Sigmoid colon (tissue), 4 donors: Measurements from ENCODE around the gene PTPRH.

Source experiments
- EP300 ChIP-seq, 4 donors: sonication (generic); formaldehyde crosslinking; IDR thresholded peaks; one replicate each; pipeline ENCODE4 v1.6.1; 2017; ENCODE audit warnings: antibody characterized with exemption in 4 of 4
- POLR2A ChIP-seq, 2 donors: fragments of 450-650 bp; IDR thresholded peaks; one replicate each; pipeline ENCODE4 v1.6.1; 2016; ENCODE audit warnings: antibody characterized with exemption in 2 of 2, mild to moderate bottlenecking in 2 of 2, moderate library complexity in 2 of 2
- POLR2AphosphoS5 ChIP-seq, 4 donors: sonication (generic); formaldehyde crosslinking; IDR thresholded peaks; one replicate each; pipeline ENCODE4 v1.6.1; 2017; ENCODE audit warnings: antibody characterized with exemption in 4 of 4
- TF ChIP-seq, protein P1 (sequence below), 4 experiments: fragments of 450-650 bp in 3 of 4; fragments of 200-600 bp in 1 of 4; IDR thresholded peaks; one replicate each; pipeline ENCODE4 v1.5.1; 2016 to 2019; ENCODE audit warnings: antibody characterized with exemption in 4 of 4, mild to moderate bottlenecking in 3 of 4, moderate library complexity in 2 of 4

DNA sequence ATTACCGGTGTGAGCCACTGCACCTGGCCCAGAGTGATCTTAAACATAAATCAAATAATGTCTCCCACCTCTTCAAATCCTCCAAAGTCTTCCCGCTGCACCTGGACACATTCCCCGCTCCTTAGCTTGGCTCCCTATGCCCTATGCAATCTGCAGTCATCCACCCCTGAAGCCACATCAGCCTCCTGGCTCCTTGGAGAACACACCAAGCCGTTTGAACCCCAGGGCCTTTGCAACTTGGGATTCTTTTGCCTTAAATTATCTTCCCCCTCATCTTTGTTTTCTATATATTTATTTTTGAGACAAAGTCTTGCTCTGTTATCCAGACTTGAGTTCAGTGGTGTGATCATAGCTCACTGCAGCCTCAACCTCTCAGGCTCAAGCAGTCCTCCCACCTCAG lies 40.2 kb downstream of the PTPRH start:
- TF ChIP-seq, protein P1, sequence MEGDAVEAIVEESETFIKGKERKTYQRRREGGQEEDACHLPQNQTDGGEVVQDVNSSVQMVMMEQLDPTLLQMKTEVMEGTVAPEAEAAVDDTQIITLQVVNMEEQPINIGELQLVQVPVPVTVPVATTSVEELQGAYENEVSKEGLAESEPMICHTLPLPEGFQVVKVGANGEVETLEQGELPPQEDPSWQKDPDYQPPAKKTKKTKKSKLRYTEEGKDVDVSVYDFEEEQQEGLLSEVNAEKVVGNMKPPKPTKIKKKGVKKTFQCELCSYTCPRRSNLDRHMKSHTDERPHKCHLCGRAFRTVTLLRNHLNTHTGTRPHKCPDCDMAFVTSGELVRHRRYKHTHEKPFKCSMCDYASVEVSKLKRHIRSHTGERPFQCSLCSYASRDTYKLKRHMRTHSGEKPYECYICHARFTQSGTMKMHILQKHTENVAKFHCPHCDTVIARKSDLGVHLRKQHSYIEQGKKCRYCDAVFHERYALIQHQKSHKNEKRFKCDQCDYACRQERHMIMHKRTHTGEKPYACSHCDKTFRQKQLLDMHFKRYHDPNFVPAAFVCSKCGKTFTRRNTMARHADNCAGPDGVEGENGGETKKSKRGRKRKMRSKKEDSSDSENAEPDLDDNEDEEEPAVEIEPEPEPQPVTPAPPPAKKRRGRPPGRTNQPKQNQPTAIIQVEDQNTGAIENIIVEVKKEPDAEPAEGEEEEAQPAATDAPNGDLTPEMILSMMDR (IDR thresholded peaks at IDR 0.05) = no peak
- no peak for TF ChIP-seq POLR2A (IDR thresholded peaks at IDR 0.05)
- TF ChIP-seq EP300 (IDR thresholded peaks at IDR 0.05) = no peak
- no peak for TF ChIP-seq POLR2AphosphoS5 (IDR thresholded peaks at IDR 0.05)
